HEK293T (cell line): Measurements from ENCODE around the gene TMEM87B.
A peak's percentile ranks its signal among the peaks of the same experiment; 100 is the strongest.

Experiments
- CTCF ChIA-PET: fragments of 350-600 bp; formaldehyde crosslinking; extraction: SDS; loops from one replicate; lab custom pipeline; 2021; ENCODE audit warnings: antibody characterized with exemption, inconsistent platforms; lab: Yijun Ruan, JAX
- POLR2A ChIA-PET: fragments of 350-600 bp; formaldehyde crosslinking; extraction: SDS; loops from one replicate; lab custom pipeline; 2020; ENCODE audit warnings: antibody characterized with exemption, inconsistent platforms; lab: Yijun Ruan, JAX
- DNase-seq: peaks from one replicate; pipeline ENCODE4 v3.0.0; 2012; ENCODE audit warnings: mixed read lengths; ENCODE audit errors: extremely low spot score
- ARNT ChIP-seq: fragments of 450-650 bp; IDR thresholded peaks from 2 replicates; pipeline ENCODE4 v1.6.1; 2017; ENCODE audit warnings: mild to moderate bottlenecking
- BHLHE40 ChIP-seq: fragments of 450-650 bp; IDR thresholded peaks from 2 replicates; pipeline ENCODE4 v1.6.1; 2016; ENCODE audit warnings: mild to moderate bottlenecking, moderate library complexity, borderline replicate concordance
- CTBP1 ChIP-seq: fragments of 450-650 bp; IDR thresholded peaks from 2 replicates; pipeline ENCODE4 v1.6.1; 2016; ENCODE audit warnings: borderline replicate concordance
- ELF4 ChIP-seq: fragments of 450-650 bp; IDR thresholded peaks from 2 replicates; pipeline ENCODE4 v1.6.1; 2017; ENCODE audit warnings: antibody characterized with exemption
- FOXA1 ChIP-seq: fragments of 450-650 bp; IDR thresholded peaks from 2 replicates; pipeline ENCODE4 v1.6.1; 2016; ENCODE audit warnings: mild to moderate bottlenecking
- FOXK2 ChIP-seq: fragments of 450-650 bp; IDR thresholded peaks from 2 replicates; pipeline ENCODE4 v1.6.1; 2016; ENCODE audit warnings: mild to moderate bottlenecking
- FOXM1 ChIP-seq: fragments of 450-650 bp; IDR thresholded peaks from 2 replicates; pipeline ENCODE4 v1.6.1; 2017; ENCODE audit warnings: mild to moderate bottlenecking, borderline replicate concordance
- HDGF ChIP-seq: fragments of 450-650 bp; IDR thresholded peaks from 2 replicates; pipeline ENCODE4 v1.6.1; 2017; ENCODE audit warnings: antibody characterized with exemption, borderline replicate concordance
- L3MBTL2 ChIP-seq: fragments of 450-650 bp; conservative IDR thresholded peaks from 2 replicates; pipeline ENCODE4 v1.6.1; 2016; ENCODE audit warnings: mild to moderate bottlenecking
- LEF1 ChIP-seq: fragments of 450-650 bp; IDR thresholded peaks from 2 replicates; pipeline ENCODE4 v1.6.1; 2017; ENCODE audit warnings: mild to moderate bottlenecking, borderline replicate concordance
- NFRKB ChIP-seq: fragments of 450-650 bp; IDR thresholded peaks from 2 replicates; pipeline ENCODE4 v1.6.1; 2016; ENCODE audit warnings: mild to moderate bottlenecking, moderate library complexity
- PKNOX1 ChIP-seq: fragments of 450-650 bp; IDR thresholded peaks from 2 replicates; pipeline ENCODE4 v1.6.1; 2016
- SP1 ChIP-seq: fragments of 450-650 bp; IDR thresholded peaks from 2 replicates; pipeline ENCODE4 v1.6.1; 2017
- SUZ12 ChIP-seq: fragments of 450-650 bp; IDR thresholded peaks from 2 replicates; pipeline ENCODE4 v1.6.1; 2016; ENCODE audit warnings: mild to moderate bottlenecking
- TARDBP ChIP-seq: fragments of 450-650 bp; IDR thresholded peaks from 2 replicates; pipeline ENCODE4 v1.6.1; 2016
- ZNF384 ChIP-seq: fragments of 450-650 bp; IDR thresholded peaks from 2 replicates; pipeline ENCODE4 v1.6.1; 2016

Gene TMEM87B

GRCh38 chr2:112054847-112055729 is at the start of gene TMEM87B:
Gene TMEM87B, plus strand, starts transcription at chr2:112055269. Its CDS starts 323 bp downstream, at chr2:112055592.
- ChIA-PET CTCF (no interaction called here), POLR2A (interaction anchor here (0.7 to 1.1 kb wide), 3 partner anchors 170 to 218 kb away, joined by 3 to 4 read pairs (median 3); no protein-coding TSS in a partner anchor)
- peak; percentile 71 for TF ChIP-seq L3MBTL2
- no peak for TF ChIP-seq ARNT
- DNase-seq = peak; percentile 94

GRCh38 chr2:112005406-112006075 is 49.5 kb upstream of the TMEM87B start:
- ChIA-PET POLR2A (no interaction called here), CTCF (no interaction called here)
- no peak for DNase-seq
- TF ChIP-seq CTBP1 (no peak), SP1 (no peak), SUZ12 (no peak), FOXM1 (no peak), ZNF384 (no peak), TARDBP (no peak), ELF4 (no peak), L3MBTL2 (no peak), FOXA1 (no peak), HDGF (no peak), LEF1 (no peak), PKNOX1 (no peak), ARNT (no peak), NFRKB (no peak), BHLHE40 (no peak), FOXK2 (no peak)

- ChIA-PET POLR2A (no interaction called here), CTCF (no interaction called here)
- DNase-seq = no peak
- TF ChIP-seq SP1 = no peak
- no peak for TF ChIP-seq BHLHE40
- no peak for TF ChIP-seq LEF1
- no peak for TF ChIP-seq ELF4
- TF ChIP-seq HDGF = no peak
- no peak for TF ChIP-seq ARNT
- no peak for TF ChIP-seq ZNF384
- TF ChIP-seq L3MBTL2 = no peak
Observed at GRCh38 chr2:112006076-112006410, 49.0 kb upstream of the TMEM87B start.

- ChIA-PET POLR2A (no interaction called here), CTCF (no interaction called here)
- TF ChIP-seq L3MBTL2 (no peak), ARNT (no peak), ZNF384 (no peak), CTBP1 (no peak), TARDBP (no peak), LEF1 (no peak), NFRKB (no peak), BHLHE40 (no peak), PKNOX1 (no peak), FOXK2 (no peak), SUZ12 (no peak), FOXM1 (no peak), ELF4 (no peak), SP1 (no peak), FOXA1 (no peak), HDGF (no peak)
- DNase-seq = no peak
Observed at GRCh38 chr2:112007493-112007892, 47.6 kb upstream of the TMEM87B start.

- TF ChIP-seq FOXA1 (no peak), HDGF (no peak), SP1 (no peak), ELF4 (no peak), PKNOX1 (no peak), BHLHE40 (no peak), NFRKB (no peak), SUZ12 (no peak), LEF1 (no peak), ZNF384 (no peak), ARNT (no peak), TARDBP (no peak), FOXM1 (no peak), L3MBTL2 (no peak), FOXK2 (no peak), CTBP1 (no peak)
- POLR2A ChIA-PET = no interaction called here
- no peak for DNase-seq
- CTCF ChIA-PET = no interaction called here
Observed at GRCh38 chr2:112008910-112009485, 46.1 kb upstream of the TMEM87B start.
